HCT116 (cell line): ENCODE results near the gene CERKL. TPM values are rescaled to one million over a fixed set of nuclear protein-coding genes. Genes with fewer than 3 reads are reported as not detected.

Experiments used
- ATAC-seq: fragments of 200-7000 bp; cut with Tn5 transposase; 2 replicates; pipeline ENCODE4 v1.9.1; 2020; ENCODE audit warnings: mild to moderate bottlenecking, moderate library complexity
- BruUV-seq: library from RNA; stranded (reverse); fragments of 400-500 nt; replicated peaks from 2 replicates; lab custom pipeline; 2021; lab: Mats Ljungman, UMichigan
- CTCF ChIA-PET: fragments of 300-600 bp; sonication (Branson Sonifier 250); formaldehyde crosslinking; loops from one replicate; lab custom pipeline; 2021; ENCODE audit warnings: antibody characterized with exemption; lab: Charles Lee
- POLR2A ChIA-PET: fragments of 300-600, 350-600 bp; sonication (Branson Sonifier 250); formaldehyde crosslinking; loops from one replicate; lab custom pipeline; 2021; ENCODE audit warnings: antibody characterized with exemption; lab: Charles Lee
- RAD21 ChIA-PET, 2 experiments: fragments of 300-600 bp; sonication (Branson Sonifier 250); formaldehyde crosslinking; loops; one replicate each; lab custom pipeline; 2023; ENCODE audit warnings: low total read pairs in 2 of 2; ENCODE audit not compliant: uncharacterized antibody in 2 of 2, unreplicated experiment in 2 of 2, low non-redundant PET in 1 of 2; lab: Charles Lee
- DNase-seq: peaks from one replicate; pipeline ENCODE4 v3.0.0-alpha.2; 2010; ENCODE audit warnings: low read depth, low spot score
- H2AFZ ChIP-seq: fragments of 200-600 bp; shearing (Covaris generic), sonication (generic); 2 replicates; pipeline ENCODE4 v1.6.1; 2017; ENCODE audit warnings: low read depth, mixed run types, mixed read lengths, antibody characterized with exemption, low read length; ENCODE audit not compliant: poor library complexity, severe bottlenecking
- H3K27ac ChIP-seq: 2 replicates; pipeline ENCODE4 v1.5.1; 2012; ENCODE audit warnings: low read depth, low read length
- H3K27me3 ChIP-seq: fragments of 200-600 bp; sonication (generic); 2 replicates; pipeline ENCODE4 v1.6.1; 2016; ENCODE audit warnings: mixed run types, low read length, mixed read lengths; ENCODE audit not compliant: insufficient read depth
- H3K36me3 ChIP-seq, 2 experiments: fragments of 200-500 bp in 1 of 2; fragments of 200-600 bp in 1 of 2; sonication (Bioruptor generic) in 1 of 2; sonication (generic) in 1 of 2; 2 replicates each; pipeline versions ENCODE4 v1.5.1 to v1.6.1; 2014 to 2016; ENCODE audit warnings: low read length in 2 of 2, inconsistent platforms in 1 of 2, mixed read lengths in 1 of 2, mixed run types in 1 of 2; ENCODE audit not compliant: insufficient read depth in 2 of 2, control insufficient read depth in 1 of 2
- H3K4me1 ChIP-seq, 2 experiments: fragments of 200-600 bp in 1 of 2; sonication (generic) in 1 of 2; 2 replicates each; pipeline versions ENCODE4 v1.5.1 to v1.6.1; 2012 to 2017; ENCODE audit warnings: low read length in 2 of 2, inconsistent platforms in 1 of 2, mild to moderate bottlenecking in 1 of 2, mixed read lengths in 1 of 2, mixed run types in 1 of 2, moderate library complexity in 1 of 2; ENCODE audit not compliant: insufficient read depth in 2 of 2, control insufficient read depth in 1 of 2
- H3K4me2 ChIP-seq: fragments of 200-600 bp; sonication (generic); 2 replicates; pipeline ENCODE4 v1.6.1; 2017; ENCODE audit warnings: mixed run types, low read length, mixed read lengths
- H3K4me3 ChIP-seq, 2 experiments: fragments of 200-600 bp in 1 of 2; sonication (generic) in 1 of 2; replicated peaks in 1 of 2; 2 replicates each; pipeline ENCODE4 v1.5.1; 2011 to 2016; ENCODE audit warnings: low read length in 2 of 2, control low read depth in 1 of 2, low read depth in 1 of 2, mild to moderate bottlenecking in 1 of 2, mixed read lengths in 1 of 2, mixed run types in 1 of 2
- H3K79me2 ChIP-seq: fragments of 200-600 bp; sonication (generic); 2 replicates; pipeline ENCODE4 v1.6.1; 2017; ENCODE audit warnings: mild to moderate bottlenecking, mixed run types, low read length, moderate library complexity, mixed read lengths; ENCODE audit not compliant: insufficient read depth
- H3K9ac ChIP-seq: fragments of 200-600 bp; sonication (generic); 2 replicates; pipeline ENCODE4 v1.6.1; 2016; ENCODE audit warnings: low read length, mixed read lengths
- H3K9me2 ChIP-seq: fragments of 200-600 bp; sonication (generic), shearing (Covaris generic); 2 replicates; pipeline ENCODE4 v1.6.1; 2017; ENCODE audit warnings: mixed run types, mild to moderate bottlenecking, moderate library complexity; ENCODE audit not compliant: insufficient read depth
- H3K9me3 ChIP-seq, 2 experiments: fragments of 200-500 bp in 1 of 2; fragments of 200-600 bp in 1 of 2; sonication (Bioruptor generic) in 1 of 2; sonication (generic) in 1 of 2; 2 replicates each; pipeline ENCODE4 v1.6.1; 2014 to 2017; ENCODE audit warnings: low read length in 2 of 2, mixed read lengths in 2 of 2, inconsistent platforms in 1 of 2, low read depth in 1 of 2, mild to moderate bottlenecking in 1 of 2, mixed run types in 1 of 2, moderate library complexity in 1 of 2; ENCODE audit not compliant: control insufficient read depth in 1 of 2, insufficient read depth in 1 of 2
- H4K20me1 ChIP-seq: fragments of 200-600 bp; sonication (generic), shearing (Covaris generic); 2 replicates; pipeline ENCODE4 v1.6.1; 2017; ENCODE audit warnings: mixed run types, mild to moderate bottlenecking, moderate library complexity; ENCODE audit not compliant: insufficient read depth
- CBX3 ChIP-seq: IDR thresholded peaks from 2 replicates; pipeline ENCODE4 v1.6.1; 2012; ENCODE audit warnings: low read depth
- EZH2 ChIP-seq: fragments of 200-600 bp; sonication (generic); IDR thresholded peaks from 2 replicates; pipeline ENCODE4 v1.6.1; 2017; ENCODE audit warnings: antibody characterized with exemption, mixed run types
- RAD21 ChIP-seq: IDR thresholded peaks from 2 replicates; pipeline ENCODE4 v1.6.1; 2012; ENCODE audit warnings: low read depth, mild to moderate bottlenecking
- SP1 ChIP-seq: IDR thresholded peaks from 2 replicates; pipeline ENCODE4 v1.6.1; 2012; ENCODE audit warnings: low read depth
- SRF ChIP-seq: IDR thresholded peaks from 2 replicates; pipeline ENCODE4 v1.6.1; 2012; ENCODE audit warnings: low read depth
- TCF7L2 ChIP-seq: IDR thresholded peaks from 2 replicates; pipeline ENCODE4 v1.7.0; 2011; ENCODE audit warnings: borderline replicate concordance, inconsistent platforms; ENCODE audit not compliant: insufficient read depth, insufficient read length; ENCODE audit errors: extremely low read depth
- YY1 ChIP-seq: IDR thresholded peaks from 2 replicates; pipeline ENCODE4 v1.6.1; 2011; ENCODE audit warnings: low read length, low read depth, moderate library complexity, mild to moderate bottlenecking; ENCODE audit not compliant: insufficient replicate concordance; ENCODE audit errors: extremely low read depth
- ZFX ChIP-seq: fragments of 450-650 bp; IDR thresholded peaks from 2 replicates; pipeline ENCODE4 v1.6.1; 2017
- intact Hi-C: fragments of 100-400 bp; cut with micrococcal nuclease; formaldehyde crosslinking; loops from 2 replicates; pipeline ENCODE4 v1.10.0; 2022
- total RNA-seq: library from RNA; stranded (reverse); gene quantifications from one replicate; pipeline ENCODE4 v1.2.1, GENCODE V29; 2021; ENCODE audit not compliant: unreplicated experiment
- TF ChIP-seq, protein P1 (sequence below): IDR thresholded peaks from 2 replicates; pipeline ENCODE4 v1.6.1; 2012; ENCODE audit warnings: low read depth
- TF ChIP-seq, protein P2 (sequence below): IDR thresholded peaks from 2 replicates; pipeline ENCODE4 v1.6.1; 2011; ENCODE audit warnings: mild to moderate bottlenecking, low read length, moderate library complexity; ENCODE audit not compliant: insufficient replicate concordance; ENCODE audit errors: extremely low read depth
- TF ChIP-seq, protein P3 (sequence below): IDR thresholded peaks from 2 replicates; pipeline ENCODE4 v1.6.1; 2012

CERKL gene
- total RNA-seq, 1 experiment from 2014 or later: 0.66 TPM

DNA sequence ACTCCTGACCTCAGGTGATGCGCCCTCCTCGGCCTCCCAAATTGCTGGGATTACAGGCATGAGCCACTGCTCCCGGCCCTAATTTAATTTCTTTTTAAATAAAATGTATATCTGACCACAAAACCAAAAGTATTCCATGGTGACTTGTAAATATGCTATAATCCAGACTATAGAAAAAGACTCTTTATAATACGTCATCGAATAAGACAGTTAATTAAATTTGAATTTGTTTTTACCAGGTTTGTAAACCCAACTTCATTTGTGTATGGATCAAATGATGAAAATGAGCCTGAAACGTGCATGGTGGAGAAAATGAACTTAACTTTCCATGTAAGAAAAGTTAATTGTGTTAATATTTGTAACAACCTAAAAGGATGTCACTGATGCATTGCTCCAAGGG, 129.8 kb downstream of the CERKL start:
- Histone ChIP-seq H3K4me3 (no peak overlapping the region), H3K9me2 (no peaks in the 10 kb centered on the region), H3K9ac (no peak overlapping the region), H3K9me3 (no peaks in the 10 kb centered on the region), H3K36me3 (no peaks in the 10 kb centered on the region), H3K27ac (no peak overlapping the region), H2AFZ (no peak overlapping the region), H3K79me2 (no peaks in the 10 kb centered on the region), H3K27me3 (no peaks in the 10 kb centered on the region), H3K4me1 (no peaks in the 10 kb centered on the region), H3K4me2 (no peak overlapping the region), H4K20me1 (no peaks in the 10 kb centered on the region)
- RAD21 ChIA-PET: no interaction called here
- TF ChIP-seq TCF7L2 (no peak), EZH2 (no peak), SRF (no peak), RAD21 (no peak), SP1 (no peak), YY1 (no peak), ZFX (no peak), CBX3 (no peak)
- TF ChIP-seq, protein P1, sequence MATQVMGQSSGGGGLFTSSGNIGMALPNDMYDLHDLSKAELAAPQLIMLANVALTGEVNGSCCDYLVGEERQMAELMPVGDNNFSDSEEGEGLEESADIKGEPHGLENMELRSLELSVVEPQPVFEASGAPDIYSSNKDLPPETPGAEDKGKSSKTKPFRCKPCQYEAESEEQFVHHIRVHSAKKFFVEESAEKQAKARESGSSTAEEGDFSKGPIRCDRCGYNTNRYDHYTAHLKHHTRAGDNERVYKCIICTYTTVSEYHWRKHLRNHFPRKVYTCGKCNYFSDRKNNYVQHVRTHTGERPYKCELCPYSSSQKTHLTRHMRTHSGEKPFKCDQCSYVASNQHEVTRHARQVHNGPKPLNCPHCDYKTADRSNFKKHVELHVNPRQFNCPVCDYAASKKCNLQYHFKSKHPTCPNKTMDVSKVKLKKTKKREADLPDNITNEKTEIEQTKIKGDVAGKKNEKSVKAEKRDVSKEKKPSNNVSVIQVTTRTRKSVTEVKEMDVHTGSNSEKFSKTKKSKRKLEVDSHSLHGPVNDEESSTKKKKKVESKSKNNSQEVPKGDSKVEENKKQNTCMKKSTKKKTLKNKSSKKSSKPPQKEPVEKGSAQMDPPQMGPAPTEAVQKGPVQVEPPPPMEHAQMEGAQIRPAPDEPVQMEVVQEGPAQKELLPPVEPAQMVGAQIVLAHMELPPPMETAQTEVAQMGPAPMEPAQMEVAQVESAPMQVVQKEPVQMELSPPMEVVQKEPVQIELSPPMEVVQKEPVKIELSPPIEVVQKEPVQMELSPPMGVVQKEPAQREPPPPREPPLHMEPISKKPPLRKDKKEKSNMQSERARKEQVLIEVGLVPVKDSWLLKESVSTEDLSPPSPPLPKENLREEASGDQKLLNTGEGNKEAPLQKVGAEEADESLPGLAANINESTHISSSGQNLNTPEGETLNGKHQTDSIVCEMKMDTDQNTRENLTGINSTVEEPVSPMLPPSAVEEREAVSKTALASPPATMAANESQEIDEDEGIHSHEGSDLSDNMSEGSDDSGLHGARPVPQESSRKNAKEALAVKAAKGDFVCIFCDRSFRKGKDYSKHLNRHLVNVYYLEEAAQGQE: no peak
- TF ChIP-seq, protein P2, sequence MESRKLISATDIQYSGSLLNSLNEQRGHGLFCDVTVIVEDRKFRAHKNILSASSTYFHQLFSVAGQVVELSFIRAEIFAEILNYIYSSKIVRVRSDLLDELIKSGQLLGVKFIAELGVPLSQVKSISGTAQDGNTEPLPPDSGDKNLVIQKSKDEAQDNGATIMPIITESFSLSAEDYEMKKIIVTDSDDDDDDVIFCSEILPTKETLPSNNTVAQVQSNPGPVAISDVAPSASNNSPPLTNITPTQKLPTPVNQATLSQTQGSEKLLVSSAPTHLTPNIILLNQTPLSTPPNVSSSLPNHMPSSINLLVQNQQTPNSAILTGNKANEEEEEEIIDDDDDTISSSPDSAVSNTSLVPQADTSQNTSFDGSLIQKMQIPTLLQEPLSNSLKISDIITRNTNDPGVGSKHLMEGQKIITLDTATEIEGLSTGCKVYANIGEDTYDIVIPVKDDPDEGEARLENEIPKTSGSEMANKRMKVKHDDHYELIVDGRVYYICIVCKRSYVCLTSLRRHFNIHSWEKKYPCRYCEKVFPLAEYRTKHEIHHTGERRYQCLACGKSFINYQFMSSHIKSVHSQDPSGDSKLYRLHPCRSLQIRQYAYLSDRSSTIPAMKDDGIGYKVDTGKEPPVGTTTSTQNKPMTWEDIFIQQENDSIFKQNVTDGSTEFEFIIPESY: no peak
- TF ChIP-seq, protein P3, sequence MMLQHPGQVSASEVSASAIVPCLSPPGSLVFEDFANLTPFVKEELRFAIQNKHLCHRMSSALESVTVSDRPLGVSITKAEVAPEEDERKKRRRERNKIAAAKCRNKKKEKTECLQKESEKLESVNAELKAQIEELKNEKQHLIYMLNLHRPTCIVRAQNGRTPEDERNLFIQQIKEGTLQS: no peak
- DNase-seq: no peak
- CTCF ChIA-PET: no interaction called here
- ATAC-seq: no peak
- intact Hi-C loops: no loop called here
- POLR2A ChIA-PET: no interaction called here
- BruUV-seq: no TSS peak
